ENCODE measurements around the gene ZNF436.
A peak's percentile ranks its signal among the peaks of the same experiment; 100 is the strongest.
"Not testable (repeated sequence)": the region's sequence is repeated elsewhere in the genome, so short reads cannot be mapped to it uniquely, and the experiment has no call there.

The ZNF436 gene

DNA sequence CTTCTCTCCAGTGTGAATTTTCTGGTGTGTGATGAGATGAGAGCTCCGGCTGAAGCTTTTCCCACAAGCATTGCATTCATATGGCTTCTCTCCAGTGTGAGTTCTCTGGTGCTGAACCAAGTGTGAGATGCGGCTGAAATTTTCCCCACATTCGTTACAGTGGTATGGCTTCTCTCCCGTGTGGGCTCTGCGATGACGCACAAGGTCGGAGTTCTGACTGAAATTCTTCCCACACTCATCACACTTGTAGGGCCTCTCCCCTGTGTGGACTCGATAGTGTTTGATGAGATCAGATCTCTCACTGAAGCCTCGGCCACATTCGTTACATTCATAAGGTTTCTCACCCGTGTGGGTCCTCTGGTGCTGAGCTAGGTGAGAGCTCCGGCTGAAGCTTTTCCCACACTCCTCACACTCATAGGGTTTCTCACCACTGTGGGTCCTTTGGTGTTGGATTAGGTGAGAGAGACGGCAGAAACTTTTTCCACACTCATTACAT lies 7.4 kb downstream of the ZNF436 start:
- no peak for DNase-seq

DNA sequence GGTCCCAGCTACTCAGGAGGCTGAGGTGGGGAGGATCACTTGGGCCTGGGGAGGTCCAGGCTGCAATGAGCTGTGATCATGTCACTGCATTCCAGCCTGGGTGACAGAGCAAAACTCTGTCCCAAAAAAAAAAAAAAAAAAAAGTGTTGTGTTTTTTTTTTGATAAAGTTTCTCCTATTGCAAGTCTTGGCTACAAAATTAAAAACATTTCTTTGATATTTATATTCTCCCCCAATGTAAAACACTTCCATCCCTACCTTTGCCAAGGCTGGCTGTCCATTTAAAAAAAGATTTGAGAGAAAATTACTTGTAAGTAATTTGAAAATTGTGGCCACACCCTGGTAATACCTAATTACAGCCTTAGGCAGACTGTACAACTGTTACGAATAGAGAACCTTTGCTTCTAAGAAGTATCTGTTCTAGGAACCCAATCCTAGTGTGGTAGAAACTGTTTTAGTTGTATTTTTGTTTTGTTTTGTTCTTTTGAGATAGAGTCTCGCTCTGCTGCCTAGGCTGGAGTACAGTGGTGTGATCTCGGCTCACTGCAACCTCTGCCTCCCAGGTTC lies 11.2 kb downstream of the ZNF436 start:
- no peak for DNase-seq

DNA sequence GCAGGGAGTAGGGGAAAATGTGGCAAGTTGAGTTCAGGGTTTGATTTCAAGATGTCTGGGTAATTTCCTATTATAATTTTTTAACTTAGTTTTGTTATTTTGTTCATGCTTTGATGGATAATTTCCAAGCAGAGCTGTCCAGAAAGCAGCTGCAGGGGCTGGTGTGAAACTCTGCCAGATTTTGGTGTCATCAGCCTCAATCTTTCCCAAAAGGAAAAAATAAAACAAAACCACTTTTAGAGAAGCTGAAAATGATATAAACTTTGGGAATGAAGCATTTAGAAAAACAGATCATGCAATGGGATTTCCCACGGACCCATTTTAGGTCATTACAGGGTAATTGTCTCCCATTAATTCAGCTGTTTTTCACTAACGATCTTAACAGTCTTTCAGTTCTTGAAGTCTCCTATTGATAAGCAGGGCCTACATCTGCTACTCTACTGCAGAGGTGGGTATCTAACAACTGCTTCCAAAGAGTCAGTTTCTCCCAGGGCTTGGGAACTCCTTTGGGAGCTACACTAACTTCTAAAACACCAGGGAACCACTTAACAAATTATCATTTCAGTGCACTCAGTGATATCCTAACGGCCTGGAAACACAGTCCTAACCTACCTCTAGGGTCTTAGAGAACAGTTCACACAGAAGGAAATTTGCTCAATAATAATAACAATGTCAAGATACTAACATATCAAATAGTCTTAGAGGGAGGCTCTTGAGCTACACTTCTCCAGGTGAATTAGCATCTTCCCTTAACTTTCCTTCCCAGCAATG lies 12.3 kb downstream of the ZNF436 start:
- DNase-seq, result no peak

DNA sequence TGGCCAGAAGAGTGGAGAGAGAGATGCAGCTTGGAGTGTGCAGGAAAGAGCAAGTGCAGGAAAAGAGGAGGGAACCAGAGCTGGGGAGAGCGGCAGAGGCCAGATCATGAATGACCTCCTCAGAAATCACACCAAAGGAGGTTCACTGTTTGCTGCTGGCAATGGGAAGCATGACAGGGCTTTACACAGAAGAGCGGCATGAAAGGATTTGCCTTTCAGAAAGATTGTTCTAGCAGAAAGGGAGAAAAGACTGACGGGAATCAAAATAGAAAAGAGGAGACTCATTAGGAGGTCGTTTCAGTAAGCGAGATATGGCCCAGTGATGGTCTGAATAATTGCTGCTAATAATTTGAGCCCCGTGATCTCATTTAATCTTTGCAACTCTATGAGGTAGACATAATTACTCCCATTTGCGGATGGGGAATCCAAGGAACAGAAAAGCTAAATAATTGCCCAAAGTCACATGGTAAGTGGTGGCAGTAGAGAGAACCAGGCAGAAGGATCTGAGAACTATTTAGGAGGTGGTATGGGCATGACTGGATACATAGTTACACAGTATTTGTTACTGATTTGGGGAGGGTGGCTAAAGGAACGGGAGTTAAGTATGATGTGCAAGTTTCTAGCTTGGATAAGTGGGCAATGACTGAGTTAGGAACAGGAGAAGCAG lies 13.0 kb downstream of the ZNF436 start:
- DNase-seq, result no peak

DNA sequence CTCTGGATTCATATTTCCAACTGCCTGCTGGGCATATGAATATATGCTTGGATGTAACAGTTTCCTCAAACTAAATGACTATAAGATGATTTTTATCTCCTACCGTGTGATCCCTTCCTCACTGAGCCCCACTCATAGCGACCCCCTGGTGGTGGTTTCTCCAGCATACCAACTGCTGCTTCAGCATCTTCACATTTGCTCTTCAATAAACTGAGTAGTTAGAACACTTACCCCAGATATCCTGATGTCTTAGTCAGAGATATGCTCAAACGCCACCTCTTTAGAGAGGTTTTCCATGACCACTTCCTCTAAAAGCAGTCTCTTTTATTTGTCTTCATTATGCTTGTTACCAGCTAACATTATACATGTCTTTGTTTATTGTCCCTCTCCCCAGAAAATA lies 15.4 kb downstream of the ZNF436 start:
- DNase-seq, result no peak

DNA sequence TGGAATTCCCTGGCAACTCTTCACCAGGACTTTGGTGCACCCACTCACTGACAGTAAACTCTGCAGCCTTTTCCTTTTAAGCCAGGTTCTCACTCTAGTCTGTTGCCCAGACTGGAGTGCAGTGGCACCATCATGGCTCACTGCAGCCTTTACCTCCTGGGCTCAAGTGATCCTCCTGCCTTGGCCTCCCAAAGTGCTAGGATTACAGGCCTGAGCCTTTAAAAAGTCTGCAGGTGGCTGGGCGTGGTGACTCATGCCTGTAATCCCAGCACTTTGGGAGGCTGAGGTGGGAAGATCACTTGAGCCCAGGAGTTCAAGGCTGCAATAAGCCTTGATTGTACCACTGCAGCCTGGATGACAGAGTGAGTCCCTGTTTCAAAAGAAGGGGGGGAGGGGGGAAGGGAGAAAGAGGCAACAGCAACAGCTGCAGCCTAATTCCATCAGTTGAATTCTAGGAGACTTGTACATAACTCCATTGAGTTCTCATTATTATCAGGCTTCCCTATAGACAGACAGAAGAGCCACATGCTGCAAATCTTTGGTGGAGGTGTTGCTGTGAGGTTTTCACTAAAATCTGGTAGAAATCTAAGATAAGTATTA lies 17.4 kb downstream of the ZNF436 start:
- DNase-seq, result no peak

DNA sequence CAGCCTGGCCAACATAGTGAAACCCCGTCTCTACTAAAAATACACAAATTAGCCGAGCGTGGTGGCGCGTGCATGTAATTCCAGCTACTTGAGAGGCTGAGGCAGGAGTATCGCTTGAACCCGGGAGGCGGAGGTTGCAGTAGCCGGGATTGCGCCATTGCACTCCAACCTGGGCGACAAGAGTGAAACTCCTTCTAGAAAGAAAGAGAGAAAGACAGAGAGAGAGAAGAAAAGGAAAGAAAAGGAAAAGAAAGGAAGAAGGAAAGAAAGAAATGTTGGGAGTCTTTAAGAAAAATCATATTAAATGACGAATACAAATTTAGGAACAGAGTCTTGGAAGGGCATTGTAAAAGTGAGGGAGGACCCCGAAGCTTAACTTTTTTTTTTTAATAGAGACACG lies 23.7 kb downstream of the ZNF436 start:
- no peak for DNase-seq

DNA sequence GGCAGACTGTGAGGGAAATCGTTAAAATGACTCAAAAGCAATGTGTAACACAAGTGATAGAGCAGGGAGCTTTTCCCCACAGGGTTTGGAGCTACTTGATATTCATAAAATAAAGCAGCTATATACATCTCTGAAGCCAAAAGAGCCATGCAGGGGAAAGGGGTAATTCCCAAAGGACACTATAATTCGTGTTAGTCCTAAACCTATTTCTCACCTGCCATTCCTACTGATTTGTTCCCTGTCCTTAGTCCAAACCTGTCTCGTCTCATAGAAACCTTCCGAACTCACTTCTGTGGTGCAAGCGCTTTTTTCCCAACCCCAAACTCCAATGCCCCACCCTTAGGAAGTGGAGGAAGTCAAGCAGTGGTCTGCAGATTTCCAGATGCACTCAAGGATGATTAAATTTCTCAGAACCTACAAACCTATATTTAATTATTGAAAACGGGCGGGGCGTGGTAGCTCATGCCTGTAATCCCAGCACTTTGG lies 24.6 kb downstream of the ZNF436 start:
- DNase-seq, result no peak

DNA sequence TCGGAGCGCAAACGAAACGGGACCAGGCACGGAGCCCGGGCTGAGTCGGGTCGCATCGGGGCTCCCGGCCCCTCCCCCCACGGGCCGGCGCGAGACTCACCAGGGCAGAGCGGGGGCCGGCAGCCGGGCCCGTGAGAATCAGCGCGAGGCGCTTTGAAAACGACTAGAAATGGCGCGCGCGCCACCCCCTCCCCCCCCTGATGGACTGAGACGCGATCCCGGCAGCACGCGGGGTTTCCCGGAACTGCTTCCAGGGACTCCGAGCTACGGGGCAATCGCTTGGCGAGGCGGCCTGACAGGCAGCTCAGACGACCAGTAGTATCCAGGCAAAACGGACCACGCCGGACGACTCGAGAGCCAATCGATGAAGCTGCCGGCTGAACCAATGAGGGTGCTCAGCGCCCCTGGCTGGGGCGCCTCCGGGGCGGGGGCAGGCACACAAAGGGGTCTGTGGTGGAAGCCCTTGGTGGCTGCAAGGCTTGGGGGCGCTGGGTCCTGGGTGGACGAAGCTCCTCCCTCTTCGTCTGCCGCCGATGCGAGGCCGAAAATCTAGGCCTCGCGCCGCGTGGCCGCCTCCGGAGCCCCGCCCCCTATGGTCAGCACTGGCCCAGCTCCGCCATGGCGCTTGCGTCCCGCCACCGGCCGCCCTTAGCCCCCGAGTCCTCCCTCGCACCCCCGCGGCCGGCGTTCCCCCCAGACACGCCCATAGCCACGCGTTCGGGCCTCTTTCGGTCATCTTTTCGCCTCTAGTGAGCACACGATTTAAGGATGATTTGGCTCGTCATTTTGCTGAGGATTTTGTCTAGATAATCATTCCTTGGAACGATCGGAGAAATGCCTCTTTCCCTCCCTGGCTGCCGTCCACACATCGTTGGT lies 25.3 kb downstream of the ZNF436 start, which contains the start of gene HNRNPR:
HNRNPR (minus strand) TSS at position 174 of the 876 bp plus-strand sequence. CDS start 3,276 bp downstream, outside the sequence.
- DNase-seq, result peak; percentile 99

DNA sequence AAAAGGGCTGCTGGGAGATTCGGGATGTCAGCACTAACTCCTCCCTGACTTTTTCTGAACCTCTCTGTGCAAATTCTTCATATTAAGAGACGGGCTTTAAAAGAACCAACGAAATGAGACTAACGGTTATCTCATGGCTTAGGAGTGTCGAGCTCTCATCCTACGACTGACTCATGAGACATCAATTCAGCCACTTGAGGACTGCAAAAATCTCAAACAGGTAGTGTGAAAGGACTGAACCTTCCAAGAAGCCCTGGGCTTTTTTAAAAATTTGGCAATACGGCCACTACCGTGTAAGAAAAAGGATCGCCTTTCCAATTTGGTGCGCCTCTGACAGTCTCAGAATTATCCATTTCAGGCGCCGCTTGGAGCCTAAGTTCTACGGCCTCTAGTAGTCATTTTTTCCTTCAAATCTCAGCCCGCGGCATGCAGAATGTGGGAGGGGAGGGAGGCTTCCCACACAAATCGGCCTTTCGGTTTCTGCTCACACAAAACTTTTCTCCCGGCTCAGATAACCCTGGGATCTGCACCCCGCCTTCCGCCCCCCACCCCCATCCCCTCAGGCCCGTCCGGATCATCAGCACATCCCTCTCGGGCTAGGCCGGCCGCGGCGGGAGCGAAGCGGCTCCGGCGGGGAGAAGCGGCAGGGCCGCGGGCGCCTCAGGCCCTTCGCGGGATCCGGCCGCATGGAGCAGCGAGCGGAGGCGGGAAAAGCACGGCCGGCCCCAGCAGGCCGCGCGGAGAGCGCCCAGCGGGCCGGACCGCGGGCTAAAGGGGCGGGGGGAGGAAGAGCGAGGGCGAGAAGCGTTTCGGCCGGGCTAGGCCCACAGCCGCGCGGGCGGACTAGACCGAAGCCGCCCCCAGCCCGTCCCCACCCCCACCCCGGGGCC lies 26.2 kb downstream of the ZNF436 start:
- DNase-seq, result peak; percentile 30

DNA sequence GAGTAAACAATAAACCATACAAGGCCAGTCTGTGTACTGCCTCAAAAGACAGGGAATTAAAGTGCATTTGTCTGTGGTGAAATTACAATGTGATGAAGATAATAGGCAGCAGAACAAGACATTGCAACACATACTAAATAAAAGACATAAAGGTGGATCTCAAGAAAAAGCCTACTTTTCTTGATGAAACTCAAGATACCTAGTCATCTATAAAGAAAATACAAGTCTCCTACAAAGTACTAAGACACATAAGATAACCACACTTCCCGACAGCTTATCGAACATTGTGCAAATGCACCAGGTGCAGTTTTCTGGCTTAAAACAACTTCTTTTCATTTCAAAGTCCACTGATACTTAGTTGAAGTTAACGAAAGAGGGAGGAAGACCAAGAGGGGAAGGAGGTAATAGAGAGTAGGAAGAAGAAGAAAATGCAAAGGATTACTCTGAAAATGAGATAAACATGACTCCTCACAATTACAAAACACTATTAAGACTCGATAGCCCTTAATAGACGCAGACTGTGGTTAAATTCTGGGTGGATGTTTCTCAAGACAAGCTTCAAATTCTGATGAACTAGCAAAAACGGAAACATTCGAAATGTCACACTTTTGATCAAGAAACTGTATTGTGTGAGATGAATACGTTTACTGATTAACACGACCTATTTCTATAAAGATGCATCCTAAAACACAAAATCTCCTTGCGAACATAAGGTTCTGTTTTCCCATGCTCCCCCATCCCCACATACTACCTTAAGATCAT lies 27.5 kb downstream of the ZNF436 start:
- peak; percentile 19 for DNase-seq

DNA sequence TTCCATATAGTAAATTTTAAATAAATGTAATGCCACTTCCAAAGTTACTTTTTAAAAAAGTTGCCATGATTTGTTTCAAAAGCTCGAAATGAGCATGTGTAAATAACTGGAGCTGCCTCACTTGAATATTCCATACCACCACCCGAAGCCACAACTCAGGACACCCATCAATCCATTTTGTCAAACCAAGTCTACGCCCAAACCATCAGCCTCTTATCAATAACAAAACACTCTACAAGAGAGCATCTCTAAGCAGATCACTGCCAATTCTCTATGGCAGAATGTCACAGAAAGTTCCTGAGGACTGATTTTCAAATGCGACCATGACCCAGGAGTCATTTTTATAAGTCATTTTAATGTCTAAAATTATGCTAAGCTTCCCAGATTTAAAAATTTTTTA lies 30.0 kb downstream of the ZNF436 start:
- DNase-seq, result no peak

DNA sequence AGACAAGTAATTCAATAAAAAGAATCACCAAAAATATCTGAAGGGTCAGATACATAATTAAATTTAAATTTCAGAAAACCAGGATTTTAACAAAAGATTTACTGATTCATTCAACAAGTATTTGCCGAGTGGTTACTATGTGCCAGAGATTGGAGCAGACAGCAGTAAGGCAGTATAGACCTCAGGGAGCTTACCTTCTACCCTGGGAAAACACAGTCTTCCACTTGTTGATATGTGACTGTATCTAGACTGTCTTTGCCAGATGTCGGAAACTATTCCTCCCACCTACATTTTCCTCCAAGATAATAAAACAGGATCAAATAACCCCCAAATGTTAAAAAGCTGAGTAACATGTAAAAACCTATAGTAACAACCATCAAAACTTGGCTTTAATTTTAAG lies 31.8 kb downstream of the ZNF436 start:
- DNase-seq, result no peak

DNA sequence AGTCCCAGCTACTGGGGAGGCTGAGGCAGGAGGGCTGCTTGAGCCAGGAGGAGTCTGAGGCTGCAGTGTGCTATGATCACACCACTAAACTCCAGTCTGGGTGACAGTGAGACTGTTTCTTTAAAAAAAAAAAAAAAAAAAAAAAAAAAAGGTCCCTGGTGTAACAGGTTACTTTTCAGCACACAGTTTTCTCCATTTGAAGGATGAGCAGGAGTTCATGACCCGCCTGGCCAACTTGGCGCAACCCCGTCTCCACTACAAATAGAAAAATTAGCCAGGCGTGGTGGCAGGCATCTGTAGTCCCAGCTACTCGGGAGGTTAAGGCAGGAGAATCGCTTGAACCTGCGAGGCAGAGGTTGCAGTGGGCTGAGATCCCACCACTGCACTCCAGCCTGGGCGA lies 37.9 kb downstream of the ZNF436 start:
- no peak for DNase-seq

DNA sequence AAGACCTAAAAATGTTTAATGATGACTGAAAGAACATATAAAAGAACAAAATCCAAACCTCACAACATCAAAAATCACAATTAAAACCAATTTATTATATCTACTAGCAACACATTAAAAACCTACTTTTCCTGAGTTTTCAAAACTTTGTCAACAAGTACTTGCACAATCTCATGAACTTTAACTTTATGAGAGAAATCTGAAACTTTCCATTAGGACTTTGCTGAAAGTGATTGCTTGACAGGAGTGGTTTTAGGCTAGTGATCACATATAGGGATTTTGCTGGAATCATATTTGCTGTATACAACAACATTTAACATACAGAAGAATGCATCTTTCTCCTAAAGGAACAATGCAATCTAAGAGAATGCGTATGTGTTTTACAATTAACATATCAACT lies 38.8 kb downstream of the ZNF436 start:
- DNase-seq, result no peak

DNA sequence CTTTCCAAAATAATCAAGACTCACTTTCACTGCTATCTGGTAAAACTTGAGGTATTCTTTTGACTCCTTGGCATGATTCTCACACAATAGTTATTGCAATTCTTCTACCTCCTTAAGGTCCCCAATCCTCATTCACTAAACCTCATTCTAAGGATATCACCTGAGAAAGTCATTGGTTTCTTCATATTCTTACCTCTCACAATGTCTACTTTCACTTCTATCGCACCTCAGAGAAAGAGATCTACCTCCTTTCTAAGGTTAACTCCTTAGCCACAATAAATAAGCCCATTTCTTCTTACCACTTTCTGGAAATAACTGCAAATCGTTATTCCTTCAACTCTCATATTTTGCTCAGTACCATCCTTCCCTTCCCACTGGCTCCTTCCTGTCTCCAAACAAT lies 44.2 kb downstream of the ZNF436 start:
- DNase-seq, result no peak

DNA sequence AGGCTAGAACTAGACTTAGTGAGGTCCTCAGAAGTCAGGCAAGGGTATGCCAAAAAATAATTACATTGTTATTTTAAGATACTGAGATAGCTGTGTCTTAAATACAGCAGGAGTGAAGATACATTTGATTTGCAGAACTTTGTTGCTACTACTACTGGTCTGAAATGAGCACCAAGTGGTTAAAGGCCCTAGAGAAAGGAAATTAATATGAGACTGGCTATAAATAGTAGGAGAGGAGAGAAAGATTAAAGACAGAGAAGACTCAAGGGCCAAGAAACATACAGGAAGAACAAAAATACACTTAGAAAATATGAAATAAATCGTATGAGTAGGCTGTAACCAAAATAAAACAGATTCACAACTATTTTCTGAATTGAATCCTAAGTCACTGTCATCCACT lies 46.9 kb downstream of the ZNF436 start:
- DNase-seq, result no peak

DNA sequence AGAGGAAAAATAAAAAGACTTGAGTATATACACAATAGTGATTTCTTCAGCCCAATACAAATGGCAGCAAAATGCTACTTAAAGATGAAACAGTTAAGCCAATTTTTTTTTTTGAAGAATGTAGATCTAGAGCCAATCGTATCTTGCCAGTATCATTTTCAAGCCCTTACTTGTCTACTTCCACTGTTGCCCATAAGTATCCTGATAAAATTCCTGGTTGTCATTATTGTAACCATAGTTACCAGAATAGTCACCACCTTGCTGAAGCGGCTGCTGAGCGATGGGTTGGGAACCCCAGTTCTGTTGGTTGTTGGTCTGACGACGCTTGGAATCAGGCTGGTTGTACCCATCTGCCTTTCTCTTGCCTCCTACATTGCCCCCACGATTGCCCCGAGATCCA lies 59.4 kb downstream of the ZNF436 start:
- not testable (repeated sequence) for DNase-seq
